ENCODE data around the gene EMX1. TPM values are rescaled to one million over a fixed set of nuclear protein-coding genes. Genes with fewer than 3 reads are reported as not detected.

Gene EMX1
- total RNA-seq, 2 donors from 2014 or later: not detected

DNA sequence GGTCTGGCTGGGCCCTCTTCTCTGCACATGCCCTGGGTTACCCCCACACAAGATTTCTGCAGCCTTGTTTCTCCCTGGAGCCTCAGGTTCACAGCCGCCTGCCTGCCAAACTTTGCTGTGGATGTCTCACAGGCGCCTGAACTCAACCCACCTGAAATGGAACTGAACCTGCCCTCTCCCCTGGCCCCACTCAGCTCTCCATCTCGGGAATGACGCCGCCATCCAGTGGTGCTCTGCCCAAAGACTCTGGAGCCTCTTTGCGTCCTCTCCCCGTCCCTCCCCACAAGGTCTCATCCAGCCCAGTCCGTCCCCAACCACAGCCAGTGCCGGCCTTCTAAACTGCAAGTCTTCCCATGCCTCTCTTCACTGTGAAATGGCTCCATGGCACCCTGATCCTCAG, 29.1 kb downstream of the EMX1 start:
- peaks cover 10% of the 10 kb centered on the region for H3K4me1 Mint-ChIP-seq
- ATAC-seq: no peak
- H3K9me3 ChIP-seq (ENCODE audit: control insufficient read depth, low read length, poor library complexity, severe bottlenecking): no peaks in the 10 kb centered on the region
- H3K27me3 Mint-ChIP-seq: peaks cover 5% of the 10 kb centered on the region
- no peaks in the 10 kb centered on the region for H3K36me3 Mint-ChIP-seq (ENCODE audit: low read depth)
- no peak for DNase-seq
- H3K27ac Mint-ChIP-seq: no peak overlapping the region
- no peak overlapping the region for H3K4me3 Mint-ChIP-seq

DNA sequence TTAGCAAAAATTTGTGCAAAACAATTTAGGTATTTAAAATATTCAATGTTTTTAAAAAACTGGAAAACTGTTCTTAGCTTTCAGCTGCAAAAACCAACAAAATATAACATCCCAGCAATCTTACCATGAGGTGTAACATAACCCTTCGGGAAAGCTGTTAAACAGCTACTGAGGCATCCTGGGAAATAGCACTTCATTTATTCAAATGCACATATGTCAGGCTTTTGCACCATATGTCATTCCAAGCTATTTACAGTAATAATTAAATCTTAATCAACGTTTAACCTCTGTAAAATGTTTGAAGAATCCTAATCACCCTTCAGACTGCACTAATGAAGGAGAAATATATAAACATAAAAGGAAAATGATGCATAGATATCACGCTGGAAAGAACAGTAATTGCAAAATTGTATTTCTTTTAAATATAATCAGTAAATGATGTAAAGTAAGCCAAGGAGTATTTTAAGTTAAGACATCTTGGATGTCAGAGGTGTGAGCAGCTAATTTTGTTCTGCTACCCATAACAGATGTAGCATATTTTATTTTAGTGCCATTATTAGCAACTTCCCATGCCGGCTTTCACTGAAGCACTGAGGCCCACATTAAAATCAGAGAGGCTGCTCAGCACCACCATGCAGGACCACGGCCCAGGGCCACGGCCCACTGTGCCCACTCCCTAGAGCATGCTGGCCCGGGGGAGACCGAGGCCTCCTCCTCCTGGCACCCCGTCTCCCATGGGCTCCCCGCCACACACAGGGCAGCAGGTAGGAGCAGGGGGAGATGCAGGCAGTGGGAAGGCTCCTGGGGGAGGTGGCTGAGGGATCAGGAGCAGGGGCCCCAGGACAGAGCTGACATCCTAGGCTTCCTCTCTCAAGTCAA, 30.9 kb downstream of the EMX1 start:
- ATAC-seq: no peak
- no peak overlapping the region for H3K4me3 Mint-ChIP-seq
- H3K4me1 Mint-ChIP-seq: peaks cover 12% of the 10 kb centered on the region
- H3K36me3 Mint-ChIP-seq (ENCODE audit: low read depth): no peaks in the 10 kb centered on the region
- H3K9me3 ChIP-seq (ENCODE audit: control insufficient read depth, low read length, poor library complexity, severe bottlenecking): no peaks in the 10 kb centered on the region
- no peak overlapping the region for H3K27ac Mint-ChIP-seq
- H3K27me3 Mint-ChIP-seq: peaks cover 5% of the 10 kb centered on the region
- no peak for DNase-seq

DNA sequence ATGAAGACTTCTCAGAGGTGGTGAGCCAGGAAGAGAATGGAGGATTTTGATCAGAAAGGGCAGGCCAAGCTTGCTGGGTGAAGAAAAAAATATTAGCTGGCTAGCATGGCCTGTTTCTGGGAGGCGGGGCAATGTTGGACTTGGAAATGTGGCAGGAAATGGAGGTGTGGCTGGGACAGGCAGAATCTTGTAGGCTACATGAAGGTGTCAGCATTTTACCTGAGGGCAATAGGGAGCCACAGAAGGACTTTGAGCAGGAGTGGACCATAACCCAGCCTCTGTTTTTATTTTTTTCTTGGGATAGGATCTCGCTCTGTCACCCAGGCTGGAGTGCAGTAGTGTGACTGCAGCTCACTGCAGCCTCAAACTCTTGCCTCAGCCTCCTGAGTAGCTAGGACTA, 31.7 kb downstream of the EMX1 start:
- Mint-ChIP-seq H3K27me3 (peaks cover 5% of the 10 kb centered on the region), H3K4me1 (peaks cover 21% of the 10 kb centered on the region), H3K4me3 (no peak overlapping the region), H3K36me3 (ENCODE audit: low read depth) (no peaks in the 10 kb centered on the region), H3K27ac (no peak overlapping the region)
- DNase-seq: no peak
- no peak for ATAC-seq
- no peaks in the 10 kb centered on the region for H3K9me3 ChIP-seq (ENCODE audit: control insufficient read depth, low read length, poor library complexity, severe bottlenecking)

DNA sequence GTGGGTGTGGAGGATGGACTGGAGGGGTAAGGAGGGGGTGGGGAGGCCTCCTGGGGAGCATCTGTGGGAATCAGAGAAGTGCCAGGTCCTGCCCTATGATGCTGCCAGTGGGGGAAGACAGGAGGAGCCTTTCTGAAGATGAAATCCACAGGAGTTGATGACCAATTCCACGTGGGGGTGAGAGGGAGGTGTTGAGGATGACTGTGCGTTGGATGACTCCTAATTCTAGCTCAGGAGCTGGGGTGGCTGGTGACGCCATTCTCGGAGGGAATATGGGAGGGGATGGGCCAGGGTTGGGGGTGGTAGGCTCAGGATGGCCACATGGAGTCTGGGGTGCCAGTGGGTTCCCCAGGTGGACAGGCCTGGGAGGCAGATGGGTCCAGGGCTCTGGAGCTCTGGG, 32.3 kb downstream of the EMX1 start:
- peaks cover 5% of the 10 kb centered on the region for H3K27me3 Mint-ChIP-seq
- DNase-seq: no peak
- no peaks in the 10 kb centered on the region for H3K36me3 Mint-ChIP-seq (ENCODE audit: low read depth)
- no peak overlapping the region for H3K27ac Mint-ChIP-seq
- ATAC-seq: no peak
- peaks cover 27% of the 10 kb centered on the region for H3K4me1 Mint-ChIP-seq
- no peak overlapping the region for H3K4me3 Mint-ChIP-seq
- H3K9me3 ChIP-seq (ENCODE audit: control insufficient read depth, low read length, poor library complexity, severe bottlenecking): no peaks in the 10 kb centered on the region

DNA sequence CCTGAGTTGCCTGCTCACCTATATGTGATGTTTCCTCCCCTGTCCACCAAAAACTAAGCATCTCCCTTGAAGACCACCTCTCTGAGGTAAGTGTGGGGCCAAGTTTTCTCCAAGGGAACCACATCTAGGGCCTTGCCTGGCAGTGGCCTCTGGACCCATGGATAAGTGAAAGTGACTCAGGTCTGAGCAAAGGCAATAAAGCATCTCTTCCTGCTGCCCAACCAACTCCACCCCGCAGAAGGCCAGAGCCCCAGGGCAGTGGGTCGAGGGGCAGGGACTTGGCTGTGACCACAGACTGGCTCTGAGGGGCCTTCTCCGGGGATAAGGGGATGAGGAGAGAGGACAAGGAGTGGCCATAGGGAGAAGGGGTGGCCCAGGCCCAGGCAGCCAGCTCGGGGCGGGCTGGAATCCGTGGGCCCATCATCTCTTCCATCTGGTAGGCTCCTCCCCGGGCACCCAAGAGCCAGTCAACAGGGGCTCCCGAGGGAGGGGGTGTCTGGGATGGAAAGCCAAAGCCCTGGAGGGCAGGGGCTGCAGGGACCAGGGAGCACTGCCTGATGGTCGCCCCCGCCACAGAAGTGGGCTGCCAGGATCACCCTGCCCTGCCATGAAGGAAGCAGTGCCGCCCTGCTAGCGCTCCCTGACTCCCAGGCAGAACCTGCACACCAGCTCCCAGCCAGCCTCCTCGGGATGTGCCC, 33.4 kb downstream of the EMX1 start:
- Mint-ChIP-seq H3K4me1 (peaks cover 28% of the 10 kb centered on the region), H3K27ac (no peak overlapping the region), H3K36me3 (ENCODE audit: low read depth) (no peaks in the 10 kb centered on the region), H3K4me3 (no peak overlapping the region), H3K27me3 (peaks cover 5% of the 10 kb centered on the region)
- DNase-seq: no peak
- no peaks in the 10 kb centered on the region for H3K9me3 ChIP-seq (ENCODE audit: control insufficient read depth, low read length, poor library complexity, severe bottlenecking)
- no peak for ATAC-seq

DNA sequence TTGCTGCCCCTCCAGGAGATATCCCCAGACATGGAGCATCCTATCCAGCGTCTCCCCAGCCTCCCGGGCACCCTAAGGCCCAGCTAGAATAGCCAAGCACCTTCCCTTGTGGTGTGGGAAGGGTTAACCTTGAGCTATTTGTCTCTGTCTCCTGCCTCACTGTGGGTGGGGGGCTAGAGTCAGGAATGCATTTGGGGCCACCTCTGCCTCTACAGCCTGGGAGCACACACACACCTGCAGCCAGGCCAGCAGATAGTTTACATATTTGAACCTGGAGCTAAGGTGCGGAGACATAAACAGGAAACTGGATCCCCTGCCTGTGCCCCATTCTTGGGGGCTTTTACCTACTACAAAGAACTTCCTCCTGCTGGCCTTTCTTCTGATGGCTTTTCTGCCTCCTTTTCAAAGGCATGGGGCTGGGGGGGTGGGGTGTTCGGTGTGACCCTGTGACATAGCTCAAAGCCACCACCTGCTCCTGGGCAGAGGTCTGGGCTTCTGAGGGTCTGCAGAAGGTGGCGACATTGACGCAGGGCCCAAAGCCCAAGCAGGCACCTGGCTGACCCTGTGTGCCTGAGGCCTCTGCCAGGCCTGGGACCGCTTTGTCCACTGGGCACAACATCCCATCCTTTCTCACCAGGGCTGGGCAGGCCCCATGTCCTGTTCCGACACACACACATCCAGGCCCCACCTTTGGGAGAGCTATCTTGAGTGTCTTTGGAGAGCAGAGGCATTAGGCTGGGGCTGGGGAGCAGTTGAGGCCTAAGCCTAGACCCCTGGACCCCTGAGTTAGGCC, 34.2 kb downstream of the EMX1 start:
- ATAC-seq (no peak), DNase-seq (no peak)
- Mint-ChIP-seq H3K4me1 (peaks cover 28% of the 10 kb centered on the region), H3K4me3 (no peak overlapping the region), H3K27ac (peak overlapping the region; percentile 11), H3K27me3 (peaks cover 5% of the 10 kb centered on the region), H3K36me3 (ENCODE audit: low read depth) (no peaks in the 10 kb centered on the region)
- no peaks in the 10 kb centered on the region for H3K9me3 ChIP-seq (ENCODE audit: control insufficient read depth, low read length, poor library complexity, severe bottlenecking)

DNA sequence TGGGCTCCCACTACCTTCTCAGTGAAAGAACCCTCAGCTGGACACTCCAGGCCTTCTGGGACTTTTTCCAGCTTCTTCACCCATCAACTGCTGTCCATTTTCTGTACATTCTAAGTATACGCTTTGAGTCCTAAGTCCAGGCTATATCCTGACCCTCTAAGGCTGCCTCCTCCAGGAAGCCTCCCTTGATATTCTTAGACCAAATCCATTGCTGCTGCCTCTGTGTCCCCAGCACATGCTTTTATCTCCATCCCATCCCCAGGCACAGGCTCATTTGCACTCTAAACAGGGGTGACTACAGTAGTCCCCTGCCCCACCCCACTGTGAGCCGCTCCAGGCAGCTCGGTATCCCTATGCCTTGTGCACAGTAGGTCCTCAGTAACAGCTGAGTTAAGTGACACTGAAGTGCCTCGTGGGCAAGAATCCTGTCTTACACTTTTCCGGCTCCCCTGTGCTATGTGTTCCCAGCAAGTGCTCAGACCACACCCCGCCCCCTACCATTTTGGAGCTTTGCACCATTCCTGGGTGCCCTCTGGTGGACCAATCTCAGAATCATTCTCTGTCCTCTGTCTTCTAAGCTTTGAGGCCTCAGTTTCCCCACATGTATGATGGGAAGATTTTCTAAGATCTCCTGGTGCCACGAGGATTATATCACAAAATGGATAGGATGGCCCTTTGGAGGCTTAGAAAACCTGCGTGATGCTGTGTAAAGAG, 34.9 kb downstream of the EMX1 start:
- H3K27ac Mint-ChIP-seq: peak overlapping the region; percentile 11
- peaks cover 30% of the 10 kb centered on the region for H3K4me1 Mint-ChIP-seq
- ATAC-seq: no peak
- H3K36me3 Mint-ChIP-seq (ENCODE audit: low read depth): no peaks in the 10 kb centered on the region
- H3K27me3 Mint-ChIP-seq: peaks cover under 1% of the 10 kb centered on the region
- DNase-seq: no peak
- H3K4me3 Mint-ChIP-seq: no peak overlapping the region
- no peaks in the 10 kb centered on the region for H3K9me3 ChIP-seq (ENCODE audit: control insufficient read depth, low read length, poor library complexity, severe bottlenecking)

DNA sequence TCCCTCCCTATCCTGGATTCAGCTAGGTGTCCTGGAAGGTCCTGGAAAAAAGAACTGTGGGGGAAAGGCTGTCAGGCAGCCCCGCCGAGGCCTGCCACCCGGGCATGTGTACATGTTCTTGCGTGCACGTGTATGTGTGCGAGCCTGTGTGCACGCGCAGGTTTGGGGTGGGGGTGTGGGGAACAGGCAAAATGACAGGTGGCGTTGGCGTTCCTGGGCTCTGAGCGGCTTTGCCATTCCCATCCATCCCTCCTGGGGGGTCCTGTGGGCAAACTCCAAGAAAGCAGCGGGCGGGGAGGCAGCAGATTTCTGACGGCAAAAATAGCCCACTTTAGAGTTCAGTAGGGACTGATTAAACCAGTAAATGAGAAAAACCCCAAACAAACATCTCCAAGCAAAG, 35.6 kb downstream of the EMX1 start:
- DNase-seq (no peak), ATAC-seq (no peak)
- Mint-ChIP-seq H3K27me3 (no peaks in the 10 kb centered on the region), H3K36me3 (ENCODE audit: low read depth) (no peaks in the 10 kb centered on the region), H3K4me1 (peaks cover 30% of the 10 kb centered on the region), H3K4me3 (no peak overlapping the region), H3K27ac (peak overlapping the region; percentile 77)
- no peaks in the 10 kb centered on the region for H3K9me3 ChIP-seq (ENCODE audit: control insufficient read depth, low read length, poor library complexity, severe bottlenecking)

DNA sequence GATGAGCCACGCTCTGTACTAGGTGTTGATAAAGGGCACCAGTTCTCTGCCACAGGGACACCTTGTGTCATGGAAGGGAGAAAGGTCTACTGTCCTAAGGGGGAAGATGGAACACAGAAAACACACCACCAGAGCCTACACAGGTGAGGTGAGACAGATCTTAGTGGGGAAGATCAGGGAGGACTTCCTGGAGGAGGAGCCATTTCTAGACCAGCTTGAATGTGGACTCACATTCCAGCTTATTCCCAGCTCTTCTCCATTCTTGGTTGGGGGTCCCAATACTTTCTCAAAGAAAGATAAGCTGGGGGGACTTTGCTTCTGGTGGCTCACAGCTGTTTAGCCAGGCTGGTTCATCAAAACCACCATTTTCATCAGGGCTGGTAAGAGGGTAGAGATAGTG, 36.2 kb downstream of the EMX1 start:
- H3K27me3 Mint-ChIP-seq: no peaks in the 10 kb centered on the region
- ATAC-seq: no peak
- H3K27ac Mint-ChIP-seq: peak overlapping the region; percentile 77
- H3K36me3 Mint-ChIP-seq (ENCODE audit: low read depth): no peaks in the 10 kb centered on the region
- peaks cover 30% of the 10 kb centered on the region for H3K4me1 Mint-ChIP-seq
- peak overlapping the region; percentile 92 for H3K4me3 Mint-ChIP-seq
- DNase-seq: no peak
- no peaks in the 10 kb centered on the region for H3K9me3 ChIP-seq (ENCODE audit: control insufficient read depth, low read length, poor library complexity, severe bottlenecking)

DNA sequence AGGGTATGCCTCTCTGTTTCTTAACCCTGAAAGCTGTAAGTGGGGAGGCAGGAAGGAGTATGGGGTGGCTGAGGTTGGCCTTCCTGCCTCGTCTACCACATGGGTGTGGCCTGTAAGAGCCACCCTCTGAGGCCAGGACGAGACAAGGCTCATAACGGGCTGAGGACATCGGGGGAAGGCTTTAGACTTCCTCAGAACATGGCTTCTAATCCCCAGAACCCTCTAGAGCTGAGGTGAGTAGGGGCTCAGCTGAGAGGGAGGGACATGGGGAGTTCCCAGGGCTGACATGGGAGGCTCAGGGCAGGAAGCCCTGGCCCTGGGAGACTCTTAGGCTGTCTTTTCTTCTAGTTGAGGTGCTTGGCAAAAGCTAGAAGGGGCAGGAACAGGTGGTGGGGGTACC, 36.7 kb downstream of the EMX1 start:
- Mint-ChIP-seq H3K36me3 (ENCODE audit: low read depth) (no peaks in the 10 kb centered on the region), H3K27ac (peak overlapping the region; percentile 77), H3K4me3 (peak overlapping the region; percentile 92), H3K27me3 (no peaks in the 10 kb centered on the region), H3K4me1 (peaks cover 27% of the 10 kb centered on the region)
- ATAC-seq: peak; percentile 81
- H3K9me3 ChIP-seq (ENCODE audit: control insufficient read depth, low read length, poor library complexity, severe bottlenecking): no peaks in the 10 kb centered on the region
- DNase-seq: no peak

DNA sequence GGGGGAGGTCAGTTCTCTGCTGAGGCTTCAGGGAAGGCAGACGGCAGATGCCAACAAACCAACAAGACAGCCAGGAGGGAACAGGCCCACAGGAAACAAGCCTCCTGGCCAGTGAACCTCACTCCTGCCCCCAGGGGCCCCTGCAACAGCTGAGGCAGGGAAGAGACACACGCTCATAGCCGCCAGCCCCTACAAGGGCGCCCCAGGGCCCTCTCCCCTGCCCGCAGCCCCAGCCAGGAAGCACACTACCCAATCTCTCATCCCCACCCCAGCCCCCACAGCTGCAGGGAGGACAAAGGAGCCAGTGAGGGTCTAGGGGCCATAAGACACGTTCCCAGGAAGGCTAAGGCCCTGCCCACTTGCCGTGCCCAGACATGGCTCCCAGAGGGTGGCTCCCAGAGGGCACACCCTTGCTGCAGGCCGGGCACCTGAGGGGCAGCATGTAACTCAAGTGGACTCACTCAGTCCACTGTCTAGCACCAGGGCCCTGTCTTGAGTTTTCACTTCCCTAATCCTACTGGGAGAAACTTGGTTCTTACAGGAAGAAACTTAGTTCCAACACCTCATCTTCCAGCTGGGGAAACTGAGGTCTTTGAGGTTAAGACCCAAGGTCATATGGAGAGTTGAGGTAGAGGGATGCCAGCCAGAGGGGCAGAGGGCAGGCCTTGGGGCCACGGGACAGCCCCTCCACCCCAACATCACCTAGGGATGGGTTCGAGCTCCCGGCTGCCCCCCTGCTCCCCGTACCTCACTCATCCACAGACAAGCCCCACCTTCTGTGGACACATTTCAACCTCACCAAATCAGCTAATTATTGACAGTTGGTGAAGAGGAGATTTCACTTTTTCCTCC, 37.3 kb downstream of the EMX1 start:
- peak overlapping the region; percentile 92 for H3K4me3 Mint-ChIP-seq
- peak overlapping the region; percentile 77 for H3K27ac Mint-ChIP-seq
- H3K36me3 Mint-ChIP-seq (ENCODE audit: low read depth): no peaks in the 10 kb centered on the region
- no peaks in the 10 kb centered on the region for H3K27me3 Mint-ChIP-seq
- peak; percentile 10 for ATAC-seq
- H3K4me1 Mint-ChIP-seq: peaks cover 29% of the 10 kb centered on the region
- no peak for DNase-seq
- no peaks in the 10 kb centered on the region for H3K9me3 ChIP-seq (ENCODE audit: control insufficient read depth, low read length, poor library complexity, severe bottlenecking)

Measured in T-helper 17 cell (primary cell).